LNCAP (cell line): ENCODE measurements around the gene AP1S1.

Source experiments
- TF ChIP-seq, protein P1 (sequence below): fragments of 450-650 bp; IDR thresholded peaks from 2 replicates; pipeline ENCODE4 v1.5.1; 2017; ENCODE audit warnings: mild to moderate bottlenecking

AP1S1 gene

DNA sequence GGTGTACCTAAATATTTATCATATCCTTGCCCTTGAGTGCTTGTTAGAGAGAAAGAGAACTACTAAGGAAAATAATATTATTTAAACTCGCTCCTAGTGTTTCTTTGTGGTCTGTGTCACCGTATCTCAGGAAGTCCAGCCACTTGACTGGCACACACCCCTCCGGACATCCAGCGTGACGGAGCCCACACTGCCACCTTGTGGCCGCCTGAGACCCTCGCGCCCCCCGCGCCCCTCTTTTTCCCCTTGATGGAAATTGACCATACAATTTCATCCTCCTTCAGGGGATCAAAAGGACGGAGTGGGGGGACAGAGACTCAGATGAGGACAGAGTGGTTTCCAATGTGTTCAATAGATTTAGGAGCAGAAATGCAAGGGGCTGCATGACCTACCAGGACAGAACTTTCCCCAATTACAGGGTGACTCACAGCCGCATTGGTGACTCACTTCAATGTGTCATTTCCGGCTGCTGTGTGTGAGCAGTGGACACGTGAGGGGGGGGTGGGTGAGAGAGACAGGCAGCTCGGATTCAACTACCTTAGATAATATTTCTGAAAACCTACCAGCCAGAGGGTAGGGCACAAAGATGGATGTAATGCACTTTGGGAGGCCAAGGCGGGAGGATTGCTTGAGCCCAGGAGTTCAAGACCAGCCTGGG, 15.9 kb upstream of the AP1S1 start:
- TF ChIP-seq, protein P1, sequence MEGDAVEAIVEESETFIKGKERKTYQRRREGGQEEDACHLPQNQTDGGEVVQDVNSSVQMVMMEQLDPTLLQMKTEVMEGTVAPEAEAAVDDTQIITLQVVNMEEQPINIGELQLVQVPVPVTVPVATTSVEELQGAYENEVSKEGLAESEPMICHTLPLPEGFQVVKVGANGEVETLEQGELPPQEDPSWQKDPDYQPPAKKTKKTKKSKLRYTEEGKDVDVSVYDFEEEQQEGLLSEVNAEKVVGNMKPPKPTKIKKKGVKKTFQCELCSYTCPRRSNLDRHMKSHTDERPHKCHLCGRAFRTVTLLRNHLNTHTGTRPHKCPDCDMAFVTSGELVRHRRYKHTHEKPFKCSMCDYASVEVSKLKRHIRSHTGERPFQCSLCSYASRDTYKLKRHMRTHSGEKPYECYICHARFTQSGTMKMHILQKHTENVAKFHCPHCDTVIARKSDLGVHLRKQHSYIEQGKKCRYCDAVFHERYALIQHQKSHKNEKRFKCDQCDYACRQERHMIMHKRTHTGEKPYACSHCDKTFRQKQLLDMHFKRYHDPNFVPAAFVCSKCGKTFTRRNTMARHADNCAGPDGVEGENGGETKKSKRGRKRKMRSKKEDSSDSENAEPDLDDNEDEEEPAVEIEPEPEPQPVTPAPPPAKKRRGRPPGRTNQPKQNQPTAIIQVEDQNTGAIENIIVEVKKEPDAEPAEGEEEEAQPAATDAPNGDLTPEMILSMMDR = peak; percentile 92

DNA sequence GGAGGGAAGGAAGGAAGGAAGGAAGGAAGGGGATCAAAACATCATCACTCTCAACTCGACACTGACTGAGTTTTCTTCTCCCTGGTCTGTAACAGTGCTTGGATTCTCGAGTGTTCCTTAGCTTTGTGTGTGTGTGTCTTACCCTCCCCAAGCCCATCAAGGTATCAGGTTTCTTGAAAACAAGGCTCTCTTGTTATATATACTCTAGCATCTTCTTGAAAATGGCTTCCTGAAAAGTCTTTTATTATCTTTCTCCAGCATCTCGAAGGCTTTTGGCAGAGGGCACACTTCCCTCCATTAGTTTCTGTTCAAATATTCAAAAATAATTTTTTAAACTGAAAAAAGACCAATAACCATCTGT, 14.0 kb upstream of the AP1S1 start:
- TF ChIP-seq, protein P1 = no peak

DNA sequence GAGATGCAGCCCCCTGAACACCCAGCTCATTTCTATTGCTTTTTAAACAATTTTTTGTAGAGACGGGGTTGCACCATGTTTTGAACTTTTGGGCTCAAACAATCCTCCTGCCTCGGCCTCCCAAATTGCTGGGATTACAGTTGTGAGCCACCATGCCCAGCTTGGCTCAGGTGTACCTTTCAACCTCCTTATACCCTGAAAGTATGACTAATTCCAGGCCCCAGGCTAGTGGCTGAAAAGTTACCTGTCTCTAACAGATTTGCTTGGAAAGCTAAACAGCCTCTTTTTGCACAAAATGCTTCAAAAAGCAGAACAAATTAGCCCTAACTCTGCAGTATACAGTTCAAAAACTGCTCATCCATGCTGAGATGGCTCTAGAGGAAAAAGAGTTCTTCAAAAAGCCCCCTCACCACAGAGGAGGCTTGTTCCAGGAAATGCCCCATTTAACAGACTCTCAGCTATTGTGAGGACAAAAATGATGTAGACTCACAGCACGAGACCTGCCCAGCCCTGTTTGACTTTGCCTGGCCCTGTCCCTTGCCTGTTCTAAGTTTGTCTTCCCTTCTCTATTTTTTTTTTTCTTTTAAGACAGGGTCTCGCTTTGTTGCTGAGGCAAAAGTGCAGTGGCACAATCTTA, 13.4 kb upstream of the AP1S1 start:
- TF ChIP-seq, protein P1 = no peak

DNA sequence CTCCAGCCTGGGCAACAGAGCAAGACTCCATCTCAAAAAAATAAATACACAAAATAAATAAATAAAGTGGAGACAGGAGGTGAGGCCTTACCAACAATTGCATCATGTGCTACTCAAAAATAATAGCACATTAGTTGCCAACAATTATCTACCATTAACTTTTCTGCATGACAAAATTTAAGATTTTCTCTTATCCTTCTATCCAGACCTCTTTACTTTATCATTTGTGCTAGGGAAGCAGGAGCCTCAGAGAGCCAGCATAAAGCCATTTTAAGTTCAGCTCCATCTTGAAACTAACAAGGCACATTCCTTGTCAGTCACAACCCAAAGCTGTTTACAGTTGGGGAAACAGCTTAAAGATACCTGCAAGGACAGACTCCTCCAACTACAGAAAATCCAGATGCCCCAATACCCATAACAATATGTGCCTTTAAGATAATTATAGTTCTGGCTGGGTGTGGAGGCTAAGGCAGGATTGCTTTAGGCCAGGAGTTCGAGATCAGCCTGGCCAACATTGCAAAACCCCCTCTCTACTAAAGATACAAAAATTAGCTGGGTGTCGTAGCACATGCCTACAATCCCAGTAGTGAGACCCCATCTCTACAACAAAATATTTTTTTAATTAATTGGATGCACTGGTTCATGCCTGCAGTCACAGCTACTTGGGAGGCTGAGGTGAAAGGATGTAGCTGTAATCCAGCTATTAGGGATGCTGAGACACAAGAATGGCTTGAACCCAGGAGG, 2.2 kb upstream of the AP1S1 start:
- TF ChIP-seq, protein P1 = no peak

DNA sequence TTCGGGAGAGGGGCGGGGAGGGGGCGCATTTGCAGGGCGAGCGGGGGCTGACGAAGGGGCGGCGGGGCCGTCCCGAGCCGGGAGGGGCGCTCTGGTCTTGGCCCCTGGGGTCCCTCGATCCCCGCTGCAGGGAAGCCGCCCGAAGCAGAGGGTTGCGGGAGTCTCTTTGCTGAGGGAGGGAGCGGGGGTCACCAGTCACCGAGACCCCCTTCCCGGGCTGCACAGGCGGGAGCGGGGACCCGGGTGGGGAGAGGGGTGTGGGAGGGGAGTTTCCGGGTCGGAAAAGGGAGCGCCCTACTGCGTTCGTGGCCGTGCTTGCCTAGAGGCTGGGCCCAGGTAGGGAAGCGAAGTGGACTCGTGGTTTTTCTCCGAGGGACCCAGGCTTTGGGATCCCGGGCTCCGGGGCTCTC, 422 bp downstream of the AP1S1 start:
- TF ChIP-seq, protein P1 = no peak

DNA sequence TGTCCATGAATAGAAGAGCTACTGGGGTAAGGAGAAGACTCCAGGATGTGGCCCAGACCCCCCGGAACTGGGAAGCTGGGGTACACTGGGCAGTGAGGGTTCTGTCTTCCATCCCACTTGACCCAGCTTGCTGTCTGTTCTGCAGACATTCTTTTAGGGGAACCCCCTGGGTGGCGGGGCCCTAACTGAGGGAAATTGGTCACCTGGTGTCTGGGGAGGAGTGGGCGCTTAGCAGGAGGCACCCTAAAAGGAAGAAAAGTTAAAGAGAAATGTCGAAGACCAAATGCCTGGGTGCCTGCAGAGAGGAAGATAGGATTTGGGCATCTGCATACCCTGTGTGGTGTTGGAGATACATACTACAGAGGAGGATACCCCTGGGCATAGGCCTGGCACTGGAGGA, 1.0 kb downstream of the AP1S1 start:
- TF ChIP-seq, protein P1 = no peak

DNA sequence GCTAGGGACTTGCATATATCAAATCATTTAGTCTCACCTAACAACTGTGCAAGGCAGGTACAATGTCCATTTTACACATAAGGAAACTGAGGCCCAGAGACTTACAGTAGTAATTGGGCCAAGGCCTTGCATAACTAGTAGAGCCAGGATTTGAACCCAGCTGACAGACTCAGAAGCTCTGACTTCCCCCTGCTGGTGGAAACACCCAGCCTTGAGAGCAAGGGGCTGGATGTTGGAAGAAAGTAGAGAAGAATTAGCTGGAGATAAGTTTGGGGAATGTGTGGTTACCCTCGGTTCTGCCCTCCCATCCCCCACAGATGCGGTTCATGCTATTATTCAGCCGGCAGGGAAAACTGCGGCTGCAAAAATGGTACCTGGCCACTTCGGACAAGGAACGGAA, 2.0 kb downstream of the AP1S1 start:
- TF ChIP-seq, protein P1 = no peak
